HG02763 (cell line): ENCODE data around the gene EFHB.
"Not testable (repeated sequence)": the region's sequence is repeated elsewhere in the genome, so short reads cannot be mapped to it uniquely, and the experiment has no call there.

Source experiments
- ATAC-seq: cut with Tn5 transposase; IDR thresholded peaks from one replicate; pipeline ENCODE4 v1.9.1; 2021; ENCODE audit warnings: mild to moderate bottlenecking, moderate library complexity; ENCODE audit not compliant: unreplicated experiment

EFHB gene, protein sequence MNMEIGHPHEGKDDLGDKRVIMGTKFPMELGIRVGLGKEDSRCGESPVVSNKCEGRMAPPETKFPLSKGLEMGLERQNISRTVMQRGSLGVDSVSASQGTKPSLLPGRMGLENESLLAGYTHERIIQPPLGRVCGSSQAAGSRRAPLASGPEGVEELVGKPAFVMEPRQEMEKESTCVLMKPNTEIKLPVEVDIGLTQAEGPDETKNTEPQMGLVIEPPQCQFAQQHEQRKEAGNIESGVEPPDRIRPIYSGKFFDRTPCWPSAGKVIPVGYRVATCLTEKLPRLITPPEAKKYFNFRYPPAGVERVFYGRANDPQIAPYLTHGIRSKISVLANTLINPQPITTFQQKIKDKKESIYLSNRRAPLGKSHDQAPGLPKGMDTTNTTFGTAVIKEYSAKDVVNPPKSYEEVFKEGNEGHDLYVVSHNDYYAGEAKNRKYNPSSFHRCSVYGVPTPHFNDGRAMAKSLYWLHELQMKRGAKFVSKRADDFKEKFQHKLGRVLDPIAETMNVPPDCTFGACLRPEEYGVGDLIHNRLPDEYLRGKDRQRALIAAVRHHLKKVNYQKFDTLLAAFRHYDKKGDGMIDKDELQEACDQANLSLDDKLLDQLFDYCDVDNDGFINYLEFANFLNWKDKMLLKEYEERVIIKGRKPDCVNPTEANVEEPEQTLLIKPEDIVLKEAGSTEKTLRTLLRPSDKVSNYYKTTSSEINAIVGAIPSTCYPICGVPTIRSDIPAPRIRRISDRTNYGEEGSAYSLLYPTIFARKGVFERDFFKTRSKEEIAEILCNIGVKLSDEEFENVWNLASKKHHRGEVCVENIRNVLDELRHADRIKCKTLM

DNA sequence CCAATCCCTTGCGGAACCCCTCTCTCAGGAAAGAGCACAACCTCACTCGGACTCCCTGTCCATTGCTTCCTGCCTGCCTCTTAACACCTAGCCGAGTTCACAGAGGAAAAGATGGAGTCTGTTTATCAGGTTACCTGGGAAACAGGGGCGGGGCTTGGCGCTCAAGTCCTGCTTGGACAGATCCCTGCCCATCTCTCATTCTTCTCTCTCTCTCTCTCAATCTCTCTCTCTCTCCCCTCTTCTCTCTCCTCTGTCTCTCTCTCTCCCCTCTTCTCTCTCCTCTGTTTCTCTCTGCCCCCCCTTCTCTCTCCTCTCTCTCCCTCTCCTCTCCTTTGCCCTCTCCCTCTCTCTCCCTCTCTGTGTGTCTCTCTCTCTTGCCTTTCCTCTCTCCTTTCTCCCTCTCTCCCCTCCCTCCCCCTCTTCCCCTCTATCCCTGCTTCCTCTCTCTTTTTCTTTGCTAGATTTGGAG lies at the start of gene EFHB:
EFHB (minus strand) TSS at position 120 of the 469 bp plus-strand sequence. CDS start 199 bp downstream, outside the sequence.
- ATAC-seq = no peak

DNA sequence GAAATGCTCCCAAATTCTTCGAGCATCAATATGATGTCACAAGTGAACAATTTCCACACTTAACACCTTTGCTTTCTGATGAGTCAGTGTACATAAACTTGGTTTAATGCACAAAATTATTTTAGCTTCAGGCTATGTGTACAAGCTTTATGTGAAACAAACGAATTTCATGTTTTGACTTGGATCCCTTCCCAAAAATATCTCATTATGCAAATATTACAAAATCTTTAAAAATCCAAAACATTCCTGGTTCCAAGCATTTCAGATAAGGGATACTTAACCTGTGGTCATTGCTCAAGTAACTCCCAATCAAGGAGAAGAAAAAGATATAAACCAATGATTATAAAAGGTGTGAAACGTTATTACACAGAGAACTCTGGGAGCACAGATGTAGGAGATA lies 38.0 kb upstream of the EFHB start:
- no peak for ATAC-seq

DNA sequence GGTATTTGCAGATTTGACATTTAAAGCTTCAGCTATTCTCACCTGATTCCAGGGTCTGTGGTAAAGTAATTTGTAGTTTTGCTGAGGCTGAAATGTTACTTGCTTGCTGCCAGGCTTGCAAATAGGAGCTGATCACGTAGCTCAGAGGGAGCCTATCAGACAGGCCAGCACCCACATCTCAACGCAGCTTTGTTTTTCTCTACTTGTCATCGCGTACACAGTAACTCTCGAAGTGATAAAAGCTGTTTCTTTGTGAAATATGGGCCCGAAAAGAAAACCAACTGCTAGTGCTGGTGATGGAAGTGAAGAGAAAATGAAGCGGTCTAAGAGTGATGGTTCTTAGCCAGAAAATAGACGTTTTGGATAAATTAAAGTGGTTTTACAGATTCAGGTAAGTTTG lies 36.3 kb upstream of the EFHB start:
- ATAC-seq = no peak

DNA sequence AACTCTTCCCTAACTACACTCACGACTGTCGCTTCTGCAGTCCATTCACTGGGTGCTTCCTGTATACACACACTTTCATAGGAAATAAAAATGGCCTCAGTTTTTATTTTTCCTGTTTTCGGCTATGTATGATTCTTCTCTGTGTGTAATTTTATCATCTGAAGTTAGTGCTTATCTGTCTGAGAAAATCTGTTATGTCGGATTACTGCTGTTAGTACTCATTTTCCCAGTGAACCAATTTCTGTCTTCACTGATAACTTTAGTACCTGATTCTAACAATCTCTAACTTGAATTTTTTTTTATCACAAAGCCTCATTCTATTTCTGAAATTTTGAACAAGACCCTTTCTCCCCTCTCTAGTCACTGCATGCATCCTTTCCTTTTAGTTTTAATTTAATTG lies 33.8 kb upstream of the EFHB start:
- ATAC-seq = no peak

DNA sequence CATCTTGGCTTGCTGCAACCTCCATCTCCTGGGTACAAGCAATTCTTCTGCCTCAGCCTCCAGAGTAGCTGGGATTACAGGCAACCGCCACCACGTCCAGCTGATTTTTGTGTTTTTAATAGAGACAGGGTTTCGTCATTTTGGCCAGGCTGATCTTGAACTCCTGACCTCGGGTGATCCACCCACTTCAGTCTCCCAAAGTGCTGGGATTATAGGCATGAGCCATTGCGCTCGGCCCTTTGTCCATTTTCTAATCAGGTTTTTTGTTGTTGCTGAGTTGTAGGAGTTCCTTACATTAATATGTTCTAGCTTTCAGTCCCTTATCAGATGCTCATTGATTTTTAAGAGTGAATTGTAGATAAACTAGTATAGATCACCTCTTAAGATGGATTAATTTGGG lies 33.2 kb upstream of the EFHB start:
- ATAC-seq = no peak

DNA sequence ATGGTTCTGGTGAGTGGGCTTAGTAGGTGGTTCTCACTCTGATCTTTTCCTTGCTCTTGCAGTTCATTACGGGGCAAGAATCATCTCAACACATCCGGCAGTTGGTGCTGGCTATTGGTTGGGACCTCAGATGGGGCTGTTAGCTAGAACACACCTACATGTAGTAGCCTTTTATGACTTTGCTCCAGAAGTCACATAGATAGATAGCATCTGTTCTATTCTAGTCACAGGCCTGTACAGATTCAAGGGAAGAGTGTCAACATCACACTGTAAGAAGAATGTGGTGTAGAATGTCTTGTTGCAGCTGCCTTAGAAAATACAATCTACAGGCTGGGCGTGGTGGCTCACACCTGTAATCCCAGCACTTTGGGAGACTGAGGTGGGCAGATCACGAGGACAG lies 27.9 kb upstream of the EFHB start:
- ATAC-seq = no peak

DNA sequence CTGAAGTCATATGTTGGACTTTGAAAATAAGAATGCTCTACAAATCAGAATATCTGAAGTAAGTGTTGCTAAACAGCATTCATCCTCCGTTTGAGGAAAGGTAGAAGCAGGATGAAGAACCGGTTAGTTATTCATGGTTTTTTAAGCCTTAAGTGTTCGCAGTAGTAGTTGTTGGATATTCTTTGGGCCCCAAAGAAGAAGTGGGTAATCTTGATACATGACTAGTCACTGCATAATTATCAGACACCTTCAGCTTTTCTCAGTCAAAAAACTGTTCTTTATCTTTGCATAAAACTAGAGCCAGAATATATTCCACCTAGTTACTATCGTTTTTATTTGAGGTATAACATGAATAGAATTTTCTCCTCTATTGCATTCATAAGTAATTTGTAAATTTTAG lies 26.7 kb upstream of the EFHB start:
- ATAC-seq = no peak

DNA sequence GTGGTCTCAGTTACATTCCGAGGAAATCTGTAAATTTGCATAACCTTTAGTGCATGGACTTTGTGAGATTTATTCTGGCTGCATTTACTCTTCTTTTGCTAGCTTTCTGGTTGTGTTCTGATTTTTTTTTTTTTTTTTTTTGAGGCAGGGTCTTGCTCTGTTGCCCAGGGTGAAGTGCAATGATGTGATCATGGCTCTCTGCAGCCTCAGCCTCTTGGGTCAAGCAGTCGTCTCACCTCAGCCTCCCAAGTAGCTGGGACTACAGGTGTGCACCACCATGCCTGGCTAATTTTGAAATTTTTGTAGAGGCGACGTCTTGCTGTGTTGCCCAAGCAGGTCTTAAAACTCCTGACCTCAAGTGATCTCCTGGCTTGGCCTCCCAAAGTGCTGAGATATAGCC lies 25.5 kb upstream of the EFHB start:
- ATAC-seq = no peak

DNA sequence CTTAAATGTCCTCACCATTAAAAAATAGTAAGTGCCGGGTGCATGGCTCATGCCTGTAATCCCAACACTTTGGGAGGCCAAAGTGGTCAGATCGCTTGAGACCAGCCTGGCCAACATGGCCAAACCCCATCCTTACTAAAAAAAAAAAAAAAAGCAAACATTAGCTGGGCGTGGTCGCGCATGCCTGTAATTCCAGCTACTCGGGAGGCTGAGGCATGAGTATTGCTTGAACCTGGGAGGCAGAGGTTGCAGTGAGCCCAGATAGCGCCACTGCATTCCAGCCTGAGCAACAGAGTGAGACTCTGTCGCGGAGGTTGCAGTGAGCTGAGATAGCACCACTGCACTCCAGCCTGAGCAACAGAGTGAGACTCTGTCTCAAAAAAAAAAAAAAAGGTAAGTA lies 23.3 kb upstream of the EFHB start:
- ATAC-seq = not testable (repeated sequence)

DNA sequence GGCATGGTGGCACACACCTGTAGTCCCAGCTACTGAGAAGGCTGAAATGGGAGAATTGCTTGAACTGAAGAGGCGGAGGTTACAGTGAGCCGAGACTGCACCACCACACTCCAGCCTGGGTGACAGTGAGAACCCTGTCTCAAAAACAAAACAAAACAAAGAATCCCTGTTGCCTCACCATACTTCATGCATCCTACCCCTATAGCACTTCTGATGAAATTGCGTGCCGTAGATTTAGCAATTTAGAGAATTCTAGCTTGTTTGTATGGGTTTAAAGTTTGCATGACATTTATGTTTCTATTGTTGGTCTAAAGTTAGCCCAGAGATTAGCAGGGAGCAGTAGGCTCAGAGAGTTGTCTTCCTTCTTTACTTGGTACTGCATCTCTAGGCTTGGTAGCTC lies 20.7 kb upstream of the EFHB start:
- no peak for ATAC-seq

DNA sequence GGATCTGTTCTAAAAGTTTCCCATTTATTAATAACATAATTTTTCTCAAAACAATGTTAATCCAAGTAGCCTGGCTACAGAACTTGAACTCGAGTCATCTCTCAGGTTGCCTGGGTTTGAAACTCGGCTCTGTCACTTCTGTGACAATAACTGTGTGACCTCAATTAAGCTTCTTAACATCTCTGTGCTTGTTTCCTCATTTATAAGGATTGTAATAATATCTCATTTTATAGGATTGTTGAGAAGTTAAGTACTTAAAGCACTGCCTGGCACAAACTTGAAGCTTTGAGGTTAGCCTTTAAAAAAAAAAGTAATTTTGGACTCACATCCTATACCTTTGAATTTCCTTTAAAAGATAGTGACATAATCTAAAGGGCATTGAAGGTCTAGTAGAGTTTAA lies 16.3 kb upstream of the EFHB start:
- ATAC-seq = no peak

DNA sequence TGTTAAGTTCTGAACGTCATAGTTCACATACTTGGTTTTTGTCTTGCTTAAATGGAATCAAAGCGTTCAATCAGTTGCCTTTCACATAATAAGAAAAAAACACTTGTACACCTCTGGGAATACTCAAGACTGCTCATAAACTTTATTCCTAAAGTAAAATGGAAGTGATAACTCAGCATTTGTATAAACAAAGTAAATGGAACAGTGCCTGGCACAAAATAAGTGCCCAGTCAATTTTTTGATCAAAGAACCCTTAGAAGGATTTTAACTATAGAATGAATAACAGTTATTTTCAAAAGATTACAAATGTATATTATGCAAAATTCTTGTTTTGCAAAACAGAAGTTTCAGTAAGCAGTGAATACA lies 14.2 kb upstream of the EFHB start:
- no peak for ATAC-seq

DNA sequence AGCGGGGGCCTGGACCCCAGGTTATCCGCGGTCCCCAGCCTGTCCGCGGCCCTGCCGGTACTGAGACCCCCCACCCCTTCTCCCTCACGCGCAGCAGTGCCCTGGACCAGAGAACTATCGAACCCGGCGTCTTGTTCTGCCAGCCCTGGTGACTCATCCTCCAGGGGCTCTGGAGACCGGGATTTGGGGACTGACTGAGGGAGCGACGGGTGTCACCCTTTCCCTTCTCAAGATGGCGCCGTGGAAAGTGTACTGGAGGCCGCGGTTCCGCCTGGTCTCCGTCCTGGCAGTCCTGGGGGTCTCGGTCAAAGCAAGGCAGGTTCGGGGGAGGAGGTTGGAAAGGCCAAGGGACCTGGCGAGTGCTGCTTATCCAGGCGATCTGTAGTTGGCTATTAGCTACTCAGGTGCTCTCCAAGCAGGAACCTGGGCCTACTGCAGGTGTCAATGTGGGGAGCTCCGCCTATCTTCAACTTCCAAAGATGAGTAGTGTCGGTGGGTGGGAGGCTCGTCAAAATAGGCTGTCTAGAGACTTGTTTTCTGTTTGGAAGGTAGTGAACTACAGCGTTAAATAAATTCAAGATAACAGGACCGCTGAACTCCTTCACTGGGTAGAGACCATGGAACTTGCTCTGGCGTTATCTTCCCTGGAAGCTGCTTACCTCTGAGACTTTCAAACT lies 13.7 kb upstream of the EFHB start:
- peak; percentile 12 for ATAC-seq

DNA sequence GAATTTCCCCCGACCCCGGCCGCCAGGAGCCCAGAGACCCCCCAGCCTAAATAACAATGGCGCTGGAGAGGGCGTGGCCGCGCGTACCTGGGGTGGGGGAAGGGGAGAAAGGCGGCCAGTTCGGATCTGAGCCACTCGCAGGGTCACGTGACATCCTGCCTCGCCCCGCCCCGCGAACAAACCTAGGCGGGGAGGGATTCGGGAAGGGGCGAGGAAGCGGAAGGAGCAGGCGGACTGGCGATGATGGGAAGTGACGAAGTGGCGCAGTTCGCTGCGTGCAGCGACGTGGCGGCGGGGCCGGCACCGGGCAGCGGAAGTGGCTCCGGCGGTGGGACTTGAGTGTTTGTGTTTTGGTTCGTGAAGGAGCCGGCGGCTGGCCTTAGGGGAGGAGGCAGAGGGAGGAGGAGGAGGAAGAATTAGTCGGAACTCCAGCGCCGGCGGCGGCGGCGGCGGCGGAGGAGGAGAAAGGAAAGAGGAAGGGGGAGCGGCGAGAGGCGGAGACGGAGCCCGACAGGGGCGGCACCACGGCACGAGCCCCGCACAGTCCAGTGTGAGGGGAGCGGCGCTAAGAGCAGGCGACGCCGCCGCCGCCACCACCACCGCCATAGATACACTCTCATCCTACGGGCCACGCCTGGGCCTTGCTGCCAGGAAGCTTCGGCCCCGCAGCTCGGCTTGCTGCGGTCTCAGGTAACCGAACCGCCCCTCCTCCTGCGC lies 13.0 kb upstream of the EFHB start, which contains the start of gene RAB5A:
RAB5A (plus strand) TSS at position 266 of the 717 bp plus-strand sequence. CDS start 3,802 bp downstream, outside the sequence.
- ATAC-seq = peak; percentile 95

DNA sequence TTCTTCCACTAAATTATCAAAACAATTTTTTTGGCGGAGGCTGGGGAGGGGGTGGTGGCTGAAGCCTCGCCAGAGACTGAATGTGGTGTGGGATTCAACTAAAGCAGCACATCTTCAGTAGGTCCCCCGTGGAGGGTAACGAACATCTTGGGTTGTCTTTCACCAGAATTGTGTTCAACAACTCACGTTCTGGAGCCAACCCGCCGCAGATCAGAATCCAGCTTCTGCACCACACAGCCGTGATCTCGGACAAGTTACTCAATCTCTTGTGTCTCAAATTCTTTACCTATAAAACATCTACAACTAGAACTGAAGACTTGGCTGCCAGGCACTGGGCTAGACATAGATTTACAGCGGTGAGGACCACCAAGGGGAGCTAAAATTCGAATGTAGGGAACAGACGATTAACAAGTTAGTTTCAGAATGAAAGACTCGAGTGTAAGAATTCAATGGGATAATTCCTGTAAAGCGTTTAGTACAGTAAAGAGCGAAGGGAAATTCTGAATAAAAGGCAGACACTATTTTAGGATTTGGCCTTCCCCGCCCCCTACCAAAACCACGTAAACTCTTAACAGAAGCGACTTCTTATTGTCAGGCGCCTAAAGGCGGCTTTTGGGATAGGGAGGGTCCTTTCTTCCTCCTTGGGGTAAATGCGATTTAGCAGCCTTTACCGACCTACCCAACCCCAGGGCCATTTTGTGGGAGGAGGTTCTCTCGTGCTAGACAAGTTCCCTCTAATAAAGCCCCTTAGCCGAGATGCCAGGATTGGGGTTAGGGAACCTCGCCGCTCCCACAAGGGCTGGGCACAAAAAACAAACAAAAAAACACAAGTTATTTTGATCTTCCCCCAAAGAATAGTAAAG lies 12.2 kb upstream of the EFHB start:
- peak; percentile 6 for ATAC-seq

DNA sequence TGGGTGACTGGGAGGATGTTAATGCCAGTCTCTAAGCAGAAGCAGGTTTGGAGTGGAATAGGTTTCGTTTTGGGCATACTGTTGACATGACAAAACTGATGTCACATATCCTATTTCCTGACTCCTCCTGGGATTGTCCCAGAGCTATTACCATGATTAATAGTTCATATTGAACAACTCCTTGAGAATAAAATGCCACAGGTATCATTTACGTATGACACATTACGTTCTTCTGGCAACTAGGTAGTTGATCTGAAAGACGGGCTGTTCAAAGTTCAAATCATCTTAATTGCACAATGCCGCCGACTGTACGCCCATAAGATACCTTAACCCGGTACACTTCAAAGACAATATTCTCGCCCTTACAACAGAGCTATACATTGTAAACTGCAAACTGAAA lies 11.5 kb upstream of the EFHB start:
- no peak for ATAC-seq

DNA sequence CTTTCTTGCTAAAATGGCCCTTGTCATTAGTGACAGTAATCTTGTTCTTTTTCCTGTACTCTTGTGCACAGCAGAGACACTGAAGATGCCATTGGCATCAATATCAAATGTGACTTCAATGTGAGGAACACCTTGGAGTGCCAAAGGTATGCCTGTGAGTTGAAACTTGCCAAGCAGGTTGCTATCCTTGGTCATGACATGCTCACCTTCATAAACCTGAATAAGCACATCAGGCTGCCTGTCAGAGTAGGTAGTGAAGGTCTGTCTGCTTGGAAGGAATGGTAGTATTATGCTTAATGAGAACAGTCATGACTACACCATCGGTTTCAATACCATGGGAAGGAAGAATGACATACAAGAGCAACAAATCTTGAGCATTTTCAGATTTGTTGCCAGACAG lies 6.6 kb upstream of the EFHB start:
- no peak for ATAC-seq

DNA sequence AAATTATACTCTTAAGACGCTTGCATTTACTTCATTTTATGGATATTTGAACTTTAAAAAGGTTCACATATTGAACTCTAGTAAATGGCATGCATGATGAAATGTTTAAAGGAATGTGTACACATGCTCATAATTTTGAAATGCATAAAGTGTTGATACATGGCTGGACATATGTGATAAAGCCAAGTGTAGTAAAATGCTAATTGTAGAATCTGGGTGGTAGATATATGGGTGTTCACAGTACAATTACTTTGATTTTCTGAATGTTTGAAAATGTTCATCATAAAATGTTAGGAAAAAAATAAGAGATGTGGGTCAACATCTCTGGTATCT lies 4.2 kb upstream of the EFHB start:
- no peak for ATAC-seq

DNA sequence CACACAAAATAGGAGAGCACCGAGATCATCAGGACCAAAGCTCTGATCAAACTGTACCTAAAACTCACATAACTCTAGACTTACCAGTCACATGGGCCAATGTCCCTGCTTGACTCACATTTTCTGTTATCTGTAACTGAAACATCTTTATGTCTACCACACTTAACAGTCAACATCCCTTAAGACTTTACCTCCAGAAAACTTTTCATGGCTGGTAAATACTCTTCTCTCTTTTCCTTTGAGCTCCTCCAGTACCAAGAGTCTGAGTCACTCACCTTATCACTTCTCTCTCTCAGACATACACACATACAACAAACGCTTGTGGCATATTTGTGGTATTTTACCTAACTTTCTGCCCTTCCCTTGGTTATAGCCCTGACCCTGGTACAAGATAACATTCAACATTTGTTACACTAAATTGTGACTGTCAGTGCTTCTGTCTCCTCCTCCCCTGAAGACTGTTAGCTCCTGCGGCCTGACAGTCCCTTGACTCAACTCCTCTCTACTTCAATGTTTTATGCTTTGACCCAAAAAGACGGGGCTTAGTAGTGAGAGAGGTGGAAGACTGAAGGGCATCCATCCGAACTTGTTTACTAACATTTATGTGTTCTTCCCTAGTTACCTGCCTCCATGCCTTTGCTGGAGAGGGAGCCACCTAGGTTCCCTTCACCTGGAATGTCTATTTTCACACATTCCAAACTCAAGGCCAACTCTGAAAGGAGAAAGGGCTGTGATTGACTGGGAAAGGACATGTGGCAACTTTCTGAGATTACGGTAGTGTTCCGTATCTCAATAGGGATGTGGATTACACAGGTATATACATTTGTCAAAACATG lies 3.7 kb upstream of the EFHB start:
- ATAC-seq = no peak
